K562 (cell line): Measurements from ENCODE around the gene DNAJC30. TPM values are rescaled to one million over a fixed set of nuclear protein-coding genes. Genes with fewer than 3 reads are reported as not detected.
A peak's percentile ranks its signal among the peaks of the same experiment; 100 is the strongest.

ENCODE experiments used
- CHD4 ChIP-seq: fragments of 200-600 bp; sonication (generic); IDR thresholded peaks from 3 replicates; pipeline ENCODE4 v1.6.1; 2012; ENCODE audit warnings: low read depth, mild to moderate bottlenecking, mixed read lengths, low read length, inconsistent platforms; ENCODE audit not compliant: insufficient read depth, insufficient replicate concordance, poor library complexity, severe bottlenecking
- CTCF ChIP-seq, 3 experiments: IDR thresholded peaks in 2 of 3; conservative IDR thresholded peaks in 1 of 3; 2 replicates each; pipeline ENCODE4 v1.5.1; 2011 to 2012; ENCODE audit warnings: low read length in 3 of 3, mild to moderate bottlenecking in 3 of 3, control low read depth in 2 of 3, improper control_type of control experiment in 1 of 3, inconsistent platforms in 1 of 3, low read depth in 1 of 3, mixed read lengths in 1 of 3, moderate library complexity in 1 of 3; ENCODE audit not compliant: insufficient read depth in 2 of 3
- LCOR ChIP-seq: sonication (generic); formaldehyde crosslinking; IDR thresholded peaks from 2 replicates; pipeline ENCODE4 v1.8.0; 2022; ENCODE audit warnings: mild to moderate bottlenecking, missing genetic modification reagents
- MLLT1 ChIP-seq, 2 experiments: fragments of 450-650 bp; IDR thresholded peaks; 2 replicates each; pipeline ENCODE4 v1.6.1; 2016
- MYBL2 ChIP-seq, 2 experiments: fragments of 450-650 bp in 1 of 2; sonication (generic) in 1 of 2; formaldehyde crosslinking in 1 of 2; IDR thresholded peaks; 2 replicates each; pipeline versions ENCODE4 v1.6.1 to v1.8.1; 2017 to 2022; ENCODE audit warnings: borderline replicate concordance in 1 of 2, inconsistent platforms in 1 of 2, low read depth in 1 of 2, mild to moderate bottlenecking in 1 of 2, missing genetic modification reagents in 1 of 2, moderate library complexity in 1 of 2
- NONO ChIP-seq, 2 experiments: fragments of 200-400 bp in 1 of 2; fragments of 450-650 bp in 1 of 2; formaldehyde crosslinking in 1 of 2; IDR thresholded peaks; 2 replicates each; pipeline ENCODE4 v1.6.1; 2017; ENCODE audit warnings: low read depth in 2 of 2, mild to moderate bottlenecking in 2 of 2, moderate library complexity in 2 of 2, low read length in 1 of 2
- PCBP1 ChIP-seq: fragments of 200-400 bp; formaldehyde crosslinking; IDR thresholded peaks from 2 replicates; pipeline ENCODE4 v1.6.1; 2018; ENCODE audit warnings: mild to moderate bottlenecking, low read depth, low read length; ENCODE audit not compliant: poor library complexity, severe bottlenecking
- SIRT6 ChIP-seq: IDR thresholded peaks from one replicate; pipeline ENCODE4 v1.6.1; 2012; ENCODE audit warnings: low read depth, mild to moderate bottlenecking, control low read depth, inconsistent platforms, low read length, moderate library complexity
- UBTF ChIP-seq, 2 experiments: IDR thresholded peaks; 2 replicates each; pipeline ENCODE4 v1.6.1; 2012; ENCODE audit warnings: improper control_type of control experiment in 2 of 2, low read depth in 2 of 2, low read length in 2 of 2, borderline replicate concordance in 1 of 2
- VEZF1 ChIP-seq: fragments of 200-800 bp; sonication (Bioruptor generic); IDR thresholded peaks from 2 replicates; pipeline ENCODE4 v1.6.1; 2017; ENCODE audit warnings: missing genetic modification characterization, missing compliant biosample characterization
- YY1 ChIP-seq, 3 experiments: IDR thresholded peaks; 2 replicates each; pipeline ENCODE4 v1.6.1; 2011; ENCODE audit warnings: low read length in 2 of 3, mild to moderate bottlenecking in 2 of 3, moderate library complexity in 2 of 3, borderline replicate concordance in 1 of 3, control low read depth in 1 of 3, low read depth in 1 of 3; ENCODE audit not compliant: insufficient read depth in 3 of 3, insufficient replicate concordance in 2 of 3, control insufficient read depth in 1 of 3, insufficient read length in 1 of 3; ENCODE audit errors: extremely low read depth in 1 of 3
- ZBTB7A ChIP-seq: IDR thresholded peaks from 2 replicates; pipeline ENCODE4 v1.6.1; 2011; ENCODE audit warnings: low read depth, mild to moderate bottlenecking, low read length, moderate library complexity, borderline replicate concordance; ENCODE audit not compliant: control insufficient read depth
- polyA plus RNA-seq, 8 experiments: library from polyadenylated mRNA; depleted of rRNA in 4 of 8; stranded (reverse) in 5 of 8; unstranded in 3 of 8; fragments of >200 nt; fragmentation: Nextera tagmentation in 2 of 8; fragmentation: Illumina TruSeq in 1 of 8; extraction: Ambion mirVana in 2 of 8; extraction: Trizol in 1 of 8; gene quantifications; 2 replicates each; pipeline versions ENCODE4 v1.2.1 to v1.2.3, GENCODE V29; 2011 to 2014; ENCODE audit warnings: inconsistent platforms in 1 of 8, missing spikeins in 1 of 8
- total RNA-seq, 7 experiments: library from RNA; depleted of rRNA in 6 of 7; stranded (reverse); fragments of >200 nt in 6 of 7; fragmentation: Illumina TruSeq in 2 of 7; extraction: Trizol in 2 of 7; gene quantifications; 2 replicates each; pipeline versions ENCODE4 v1.2.1 to v1.2.3, GENCODE V29; 2011 to 2021; ENCODE audit warnings: low replicate concordance in 1 of 7

Gene DNAJC30
- total and polyA plus RNA-seq, 9 of the 15 experiments (the other 6 are each of a cell fraction or from before 2014, with no cell fraction given) = 1.1 to 11.3 (median 4.6) TPM

- TF ChIP-seq MYBL2 (IDR thresholded peaks at IDR 0.05; ENCODE audit: low read depth) (no peak), MYBL2 (CRISPR knock-in tag; IDR thresholded peaks at IDR 0.05; ENCODE audit: borderline replicate concordance) (no peak), UBTF (IDR thresholded peaks at IDR 0.05; ENCODE audit: borderline replicate concordance in 1 of 2, low read depth in 2 of 2, low read length in 2 of 2) (peak in 1 of 2 experiments; percentile 71; a peak in 1 of 4 replicates), MLLT1 (IDR thresholded peaks at IDR 0.05) (no peak), ZBTB7A (peak; percentile 81), NONO (IDR thresholded peaks at IDR 0.05; ENCODE audit: low read depth in 2 of 2, low read length in 1 of 2) (peak in 1 of 2 experiments; percentile 82; a peak in 2 of 4 replicates), LCOR (0 out of 2 replicates have a peak, but pooled peaks have one; percentile 49), SIRT6 (no peak), YY1 (IDR thresholded peaks at IDR 0.05; ENCODE audit: borderline replicate concordance in 1 of 3, control insufficient read depth in 1 of 3, extremely low read depth in 1 of 3, insufficient read depth in 3 of 3, insufficient read length in 1 of 3, insufficient replicate concordance in 2 of 3, low read depth in 1 of 3, low read length in 2 of 3) (peak in 2 of 3 experiments; percentile 25 to 47), CTCF (IDR thresholded peaks at IDR 0.05 in 2 of 3, conservative IDR thresholded peaks at IDR 0.05 in 1 of 3; ENCODE audit: insufficient read depth in 2 of 3, low read depth in 1 of 3, low read length in 3 of 3) (peak in 2 of 3 experiments; percentile 4 to 20; a peak in 1 of 6 replicates), PCBP1 (peak; percentile 46), CHD4 (no peak), VEZF1 (CRISPR knock-in tag) (peak; percentile 86)
Observed at GRCh38 chr7:73718905-73719805, 35.9 kb upstream of the DNAJC30 start, which contains the start of gene STX1A (continued).
